Measurements from ENCODE around the gene SPATA19. TPM values are rescaled to one million over a fixed set of nuclear protein-coding genes. Genes with fewer than 3 reads are reported as not detected.
"Not testable (repeated sequence)": the region's sequence is repeated elsewhere in the genome, so short reads cannot be mapped to it uniquely, and the experiment has no call there.

Gene SPATA19
- total RNA-seq, 1 donor from 2014 or later: not detected

- intact Hi-C loops (cut with micrococcal nuclease): no loop called here
- TF ChIP-seq CTCF (IDR thresholded peaks at IDR 0.05; ENCODE audit: borderline replicate concordance): no peak
These were observed 22.1 kb upstream of the SPATA19 start for GRCh38 chr11:133867456-133867855.

GRCh38 chr11:133865466-133865865, 20.2 kb upstream of the SPATA19 start:
- intact Hi-C loops (cut with micrococcal nuclease): no loop called here
- H3K36me3 ChIP-seq: no peaks in the 10 kb centered on the region
- TF ChIP-seq CTCF (IDR thresholded peaks at IDR 0.05; ENCODE audit: borderline replicate concordance): no peak
- H3K4me3 ChIP-seq: no peak overlapping the region
- H3K4me1 ChIP-seq: no peaks in the 10 kb centered on the region
- peaks cover 30% of the 10 kb centered on the region for H3K27me3 ChIP-seq (ENCODE audit: low read depth)
- H3K27ac ChIP-seq (replicated peaks): no peak overlapping the region
- H3K9me3 ChIP-seq (replicated peaks): peaks cover 5% of the 10 kb centered on the region
- no peak for DNase-seq

More at GRCh38 chr11:133867456-133867855, 22.1 kb upstream of the SPATA19 start:
- H3K27me3 ChIP-seq (ENCODE audit: low read depth): peaks cover 20% of the 10 kb centered on the region
- peaks cover 5% of the 10 kb centered on the region for H3K9me3 ChIP-seq (replicated peaks)
- H3K27ac ChIP-seq (replicated peaks): no peak overlapping the region
- H3K36me3 ChIP-seq: no peaks in the 10 kb centered on the region
- H3K4me3 ChIP-seq: no peak overlapping the region
- H3K4me1 ChIP-seq: peaks cover 3% of the 10 kb centered on the region
- DNase-seq: no peak

DNA sequence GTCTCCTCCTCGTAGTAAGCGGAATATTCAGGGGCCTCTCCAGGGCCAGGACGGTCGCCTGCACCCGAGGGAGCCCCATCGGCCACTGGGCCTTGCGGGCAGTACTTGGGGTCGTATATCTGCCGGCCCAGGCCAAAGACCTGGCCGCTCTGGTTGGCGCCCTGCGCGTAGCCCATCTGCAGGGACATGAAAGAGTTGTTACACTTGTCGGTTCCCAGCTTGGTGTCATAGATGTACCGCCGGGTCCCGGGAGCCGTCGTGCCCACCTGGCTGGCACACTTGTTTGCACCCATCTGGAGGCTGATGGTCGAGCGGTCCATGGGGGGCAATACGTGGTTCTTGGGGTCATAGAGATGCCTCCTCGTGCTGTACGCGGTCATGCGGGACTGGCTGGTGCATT, 19.4 kb upstream of the SPATA19 start:
- Histone ChIP-seq H3K9me3 (replicated peaks) (peaks cover 5% of the 10 kb centered on the region), H3K4me1 (no peaks in the 10 kb centered on the region), H3K27ac (replicated peaks) (no peak overlapping the region), H3K4me3 (no peak overlapping the region), H3K27me3 (ENCODE audit: low read depth) (peaks cover 34% of the 10 kb centered on the region), H3K36me3 (no peaks in the 10 kb centered on the region)
- intact Hi-C loops (cut with micrococcal nuclease): no loop called here
- DNase-seq: no peak
- TF ChIP-seq CTCF (IDR thresholded peaks at IDR 0.05; ENCODE audit: borderline replicate concordance): no peak

DNA sequence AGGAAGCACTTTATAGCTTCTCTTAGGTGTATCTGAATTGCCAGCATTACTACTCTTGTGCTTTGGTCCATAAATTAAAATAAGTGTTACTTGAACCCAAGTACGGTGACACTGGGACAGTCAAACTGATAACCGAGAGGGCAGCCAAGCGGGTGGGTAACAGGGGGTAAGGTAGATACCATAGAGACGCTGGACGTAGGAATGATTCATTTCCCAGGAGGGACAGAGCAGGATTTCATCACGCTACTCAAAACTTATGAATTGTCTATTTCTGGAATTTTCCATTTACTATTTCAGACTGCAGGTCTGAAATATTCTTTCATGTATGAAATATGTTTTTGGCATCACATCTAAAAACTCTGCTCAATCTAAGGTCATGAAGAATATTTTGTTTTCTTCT, 14.8 kb upstream of the SPATA19 start:
- no peaks in the 10 kb centered on the region for H3K36me3 ChIP-seq
- peaks cover 7% of the 10 kb centered on the region for H3K9me3 ChIP-seq (replicated peaks)
- no peak overlapping the region for H3K27ac ChIP-seq (replicated peaks)
- DNase-seq: no peak
- H3K4me3 ChIP-seq: no peak overlapping the region
- H3K4me1 ChIP-seq: no peaks in the 10 kb centered on the region
- intact Hi-C loops (cut with micrococcal nuclease): no loop called here
- H3K27me3 ChIP-seq (ENCODE audit: low read depth): peaks cover 47% of the 10 kb centered on the region
- TF ChIP-seq CTCF (IDR thresholded peaks at IDR 0.05; ENCODE audit: borderline replicate concordance): no peak

- H3K4me1 ChIP-seq; H3K36me3 ChIP-seq; intact Hi-C loops (cut with micrococcal nuclease); H3K4me3 ChIP-seq; DNase-seq; H3K27ac ChIP-seq (replicated peaks): not testable (repeated sequence)
- Histone ChIP-seq H3K9me3 (replicated peaks) (peaks cover 21% of the 10 kb centered on the region), H3K27me3 (ENCODE audit: low read depth) (peaks cover 32% of the 10 kb centered on the region)
These were observed 9.1 kb upstream of the SPATA19 start for GRCh38 chr11:133854330-133854960.

GRCh38 chr11:133844217-133844616, 1.1 kb downstream of the SPATA19 start:
- Histone ChIP-seq H3K36me3 (no peaks in the 10 kb centered on the region), H3K4me1 (no peaks in the 10 kb centered on the region), H3K4me3 (no peak overlapping the region), H3K9me3 (replicated peaks) (peaks cover 15% of the 10 kb centered on the region), H3K27ac (replicated peaks) (no peak overlapping the region), H3K27me3 (ENCODE audit: low read depth) (peaks cover 21% of the 10 kb centered on the region)
- no peak for TF ChIP-seq CTCF (IDR thresholded peaks at IDR 0.05; ENCODE audit: borderline replicate concordance)
- DNase-seq: no peak
- intact Hi-C loops (cut with micrococcal nuclease): no loop called here

Measured in left ventricle myocardium inferior (tissue), 1 donor.